Stimulated activated CD8-positive, alpha-beta memory T cell treated with anti-CD3 and anti-CD28 coated beads, Interleukin-15, amount 100 ng/mL, for 48 hours (primary cell): ENCODE results near the gene SGSH.
"Not testable (repeated sequence)": the region's sequence is repeated elsewhere in the genome, so short reads cannot be mapped to it uniquely, and the experiment has no call there.

Experiments
- DNase-seq, 2 donors: peaks; one replicate each; pipeline ENCODE4 v3.0.0-alpha.2; 2020; ENCODE audit warnings: low read depth in 2 of 2

The SGSH gene

DNA sequence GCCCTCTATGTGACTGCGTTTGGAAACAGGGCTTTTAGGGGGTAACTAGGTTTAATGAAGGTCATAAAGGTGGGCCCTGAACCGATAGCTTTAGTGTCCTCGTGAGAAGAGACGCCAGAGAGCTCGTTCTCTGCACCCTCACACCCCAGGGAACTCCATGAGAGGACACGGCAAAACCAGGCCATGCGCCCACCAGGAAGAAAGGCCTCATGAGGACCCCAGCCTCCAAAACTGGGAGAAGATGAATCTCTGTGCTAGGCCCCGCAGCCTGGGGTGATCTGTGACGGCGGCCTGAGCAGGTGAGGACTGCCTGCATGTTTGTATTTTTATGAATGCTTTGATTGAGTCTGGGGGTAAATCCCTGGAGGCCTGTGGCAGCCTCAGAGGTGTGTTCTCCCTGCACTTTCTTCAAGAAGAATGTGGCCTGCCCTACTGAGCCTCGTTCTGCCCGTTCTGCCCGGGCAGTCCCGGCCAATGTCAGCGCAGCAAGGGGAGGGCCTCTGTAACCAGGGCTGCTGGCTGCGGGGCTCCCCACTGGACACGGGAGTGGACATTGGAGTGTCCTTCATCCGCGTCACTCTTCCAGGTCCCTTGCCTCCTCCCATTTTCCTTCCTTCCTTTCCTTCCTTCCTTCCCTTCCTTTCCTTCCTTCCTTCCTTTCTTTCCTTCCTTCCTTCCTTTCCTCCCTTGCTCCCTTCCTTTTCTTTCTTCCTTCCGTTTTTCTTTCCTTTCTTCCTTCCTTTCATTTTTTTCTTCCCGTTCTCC is 33.7 kb upstream of the SGSH start:
- DNase-seq: no peak

DNA sequence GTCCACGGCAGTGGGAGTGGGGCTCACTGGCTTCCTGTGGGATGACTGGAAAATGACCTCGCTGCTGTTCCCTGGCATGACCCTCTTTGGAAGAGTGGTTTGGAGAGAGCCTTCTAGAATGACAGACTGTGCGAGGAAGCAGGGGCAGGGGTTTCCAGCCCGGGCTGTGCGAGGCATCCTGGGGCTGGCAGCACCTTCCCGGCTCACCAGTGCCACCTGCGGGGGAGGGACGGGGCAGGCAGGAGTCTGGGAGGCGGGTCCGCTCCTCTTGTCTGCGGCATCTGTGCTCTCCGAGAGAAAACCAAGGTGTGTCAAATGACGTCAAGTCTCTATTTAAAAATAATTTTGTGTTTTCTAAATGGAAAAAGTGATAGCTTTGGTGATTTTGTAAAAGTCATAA is 32.7 kb upstream of the SGSH start:
- peak; percentile 80 to 82 for DNase-seq

GRCh38 chr17:80251966-80252365 is 31.8 kb upstream of the SGSH start:
- no peak for DNase-seq

GRCh38 chr17:80248894-80249710 is 29.0 kb upstream of the SGSH start:
- no peak for DNase-seq

DNA sequence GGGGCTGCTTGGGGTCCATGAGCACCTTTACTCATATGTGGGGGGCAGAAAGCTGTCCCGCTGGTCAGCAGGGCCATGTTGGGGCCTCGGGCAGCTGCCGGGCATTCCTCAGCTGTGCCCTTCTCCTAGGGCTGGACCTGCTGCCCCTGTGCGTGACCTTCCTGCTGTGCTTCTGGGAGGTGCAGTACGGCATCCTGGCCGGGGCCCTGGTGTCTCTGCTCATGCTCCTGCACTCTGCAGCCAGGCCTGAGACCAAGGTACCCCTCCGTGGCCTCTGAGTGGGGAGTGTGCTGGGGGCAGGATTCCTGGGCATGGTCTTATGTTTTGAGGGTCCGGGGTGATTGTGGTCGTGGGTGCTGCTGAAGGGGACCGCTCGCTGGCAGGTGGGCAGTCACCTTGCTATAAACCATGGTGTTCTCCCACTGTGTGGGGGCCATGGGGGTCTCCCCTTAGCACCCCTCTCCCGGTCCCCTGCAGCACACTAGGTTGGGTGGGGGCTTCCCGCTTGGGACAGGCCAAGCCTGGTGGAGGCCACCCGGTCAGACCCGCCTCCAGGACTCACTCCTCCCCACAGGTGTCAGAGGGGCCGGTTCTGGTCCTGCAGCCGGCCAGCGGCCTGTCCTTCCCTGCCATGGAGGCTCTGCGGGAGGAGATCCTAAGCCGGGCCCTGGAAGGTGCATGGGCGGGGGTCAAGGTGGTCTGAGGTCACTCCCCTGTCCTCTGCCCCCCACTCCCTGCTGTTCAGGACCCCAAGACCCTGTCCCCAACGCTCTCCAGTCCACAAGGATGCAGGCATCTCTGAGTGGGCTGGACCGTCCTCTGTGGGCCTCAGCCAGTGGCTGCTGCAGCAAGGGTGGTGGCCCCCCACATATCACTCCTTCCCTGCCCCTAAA is 28.1 kb upstream of the SGSH start:
- no peak for DNase-seq

- no peak for DNase-seq
Measured at GRCh38 chr17:80247561-80247960, 27.4 kb upstream of the SGSH start.

GRCh38 chr17:80246726-80247125 is 26.6 kb upstream of the SGSH start:
- no peak for DNase-seq

GRCh38 chr17:80246266-80246681 is 26.1 kb upstream of the SGSH start:
- no peak for DNase-seq

- DNase-seq: no peak
Measured at GRCh38 chr17:80245566-80246265, 25.6 kb upstream of the SGSH start.

DNA sequence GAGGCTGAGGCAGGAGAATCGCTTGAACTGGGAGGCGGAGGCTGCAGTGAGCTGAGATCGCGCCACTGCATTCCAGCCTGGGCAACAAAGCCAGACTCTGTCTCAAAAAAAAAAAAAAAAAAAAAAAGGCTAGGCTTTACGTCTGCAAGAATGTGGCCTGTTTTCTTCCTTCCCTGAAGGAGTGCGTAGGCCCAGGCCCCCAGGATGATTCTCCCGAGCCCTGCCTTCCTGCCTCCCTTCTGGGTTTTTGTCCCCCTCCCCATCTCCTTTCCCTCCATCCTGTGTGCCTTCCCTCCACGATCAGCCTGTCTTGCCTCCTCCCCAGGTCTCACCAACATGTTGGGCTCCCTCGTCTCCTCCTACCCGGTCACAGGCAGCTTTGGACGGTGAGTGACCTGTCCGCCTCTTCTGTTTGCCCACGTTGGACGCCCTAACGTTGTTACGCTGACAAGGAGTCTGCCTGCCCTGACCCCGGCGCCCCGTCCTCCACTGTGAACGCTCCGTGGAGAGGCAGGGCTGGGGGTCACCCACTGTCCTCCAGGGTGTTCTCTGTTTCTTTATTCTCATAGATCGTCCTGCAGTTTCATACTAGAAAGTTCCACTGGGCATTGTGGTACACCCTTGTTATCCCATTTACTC is 24.9 kb upstream of the SGSH start:
- no peak for DNase-seq

DNA sequence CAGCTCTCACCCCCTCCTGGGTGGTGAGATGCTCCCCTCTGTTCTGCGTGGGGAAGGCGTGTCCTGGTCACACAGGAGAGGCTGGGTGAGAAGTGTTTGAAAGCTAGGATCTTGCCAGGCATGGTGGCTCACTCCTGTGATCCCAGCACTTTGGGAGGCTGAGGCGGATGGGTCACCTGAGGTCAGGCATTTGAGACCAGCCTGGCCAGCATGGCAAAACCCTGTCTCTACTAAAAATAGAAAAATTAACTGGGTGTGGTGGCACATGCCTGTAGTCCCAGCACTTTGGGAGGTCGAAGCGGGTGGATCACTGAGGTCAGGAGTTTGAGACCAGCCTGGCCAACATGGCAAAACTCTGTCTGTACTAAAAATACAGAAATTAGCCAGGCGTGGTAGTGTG is 24.3 kb upstream of the SGSH start:
- not testable (repeated sequence) for DNase-seq

GRCh38 chr17:80243526-80244433 is 23.6 kb upstream of the SGSH start:
- DNase-seq: no peak

GRCh38 chr17:80242505-80242904 is 22.4 kb upstream of the SGSH start:
- no peak for DNase-seq

- no peak for DNase-seq
Measured at GRCh38 chr17:80237386-80237785, 17.3 kb upstream of the SGSH start.

DNA sequence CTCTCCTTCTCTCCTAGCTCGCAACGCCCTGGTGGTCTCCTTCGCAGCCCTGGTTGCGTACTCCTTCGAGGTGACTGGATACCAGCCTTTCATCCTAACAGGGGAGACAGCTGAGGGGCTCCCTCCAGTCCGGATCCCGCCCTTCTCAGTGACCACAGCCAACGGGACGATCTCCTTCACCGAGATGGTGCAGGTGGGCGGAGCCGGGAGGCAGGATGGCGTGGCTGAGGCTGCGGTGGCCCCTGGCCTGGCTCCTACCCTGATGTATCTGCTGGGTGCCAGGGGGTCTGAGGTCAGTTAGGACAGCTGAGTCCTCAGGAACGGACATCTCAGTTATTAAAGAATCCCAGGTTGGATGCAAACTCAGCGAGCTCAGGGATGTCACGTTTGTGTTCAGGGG is 16.8 kb upstream of the SGSH start:
- no peak for DNase-seq

GRCh38 chr17:80233202-80233601 is 13.1 kb upstream of the SGSH start:
- DNase-seq: no peak

- no peak for DNase-seq
Measured at GRCh38 chr17:80232438-80232837, 12.3 kb upstream of the SGSH start.

DNA sequence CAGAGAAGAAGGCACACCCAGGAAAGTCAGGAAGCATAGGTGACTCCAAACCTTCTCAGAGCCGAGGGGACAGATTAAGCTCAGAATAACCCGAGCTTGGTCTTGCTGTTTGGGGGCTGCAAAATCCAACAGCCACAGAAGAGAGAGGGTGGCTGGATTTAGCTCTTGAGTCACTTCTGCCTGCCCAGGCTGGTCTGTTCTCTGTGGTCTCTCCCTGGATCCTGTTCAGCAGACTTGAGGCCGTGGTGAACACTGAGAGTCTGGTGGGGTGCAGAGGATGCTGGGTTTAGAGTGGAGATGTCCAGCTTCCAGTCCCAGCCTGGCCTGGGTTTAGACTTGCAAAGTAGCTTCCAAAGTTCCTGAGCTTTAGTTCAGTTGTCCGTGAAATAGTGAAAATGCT is 8.9 kb upstream of the SGSH start:
- no peak for DNase-seq

- no peak for DNase-seq
Measured at GRCh38 chr17:80228477-80228876, 8.3 kb upstream of the SGSH start.

GRCh38 chr17:80227666-80228065 is 7.5 kb upstream of the SGSH start:
- no peak for DNase-seq
